HepG2 (cell line): ENCODE results near the gene GABRR2. TPM values are rescaled to one million over a fixed set of nuclear protein-coding genes. Genes with fewer than 3 reads are reported as not detected.

Experiments used
- ATAC-seq: fragments of 200-7000 bp; cut with Tn5 transposase; 3 replicates; pipeline ENCODE4 v1.9.1; 2020; ENCODE audit warnings: mild to moderate bottlenecking, moderate library complexity
- BruUV-seq: library from RNA; stranded (reverse); fragments of 400-500 nt; replicated peaks from 2 replicates; lab custom pipeline; 2021; lab: Mats Ljungman, UMichigan
- CTCF ChIA-PET: fragments of 300-600 bp; formaldehyde crosslinking; extraction: SDS; loops from one replicate; lab custom pipeline; 2021; ENCODE audit warnings: low total read pairs, inconsistent platforms, low intra/inter-chr PET ratio; lab: Yijun Ruan, JAX
- POLR2A ChIA-PET: fragments of 350-600 bp; sonication (Branson Sonifier 250); formaldehyde crosslinking; loops from one replicate; lab custom pipeline; 2020; ENCODE audit warnings: antibody characterized with exemption, inconsistent platforms; lab: Yijun Ruan, JAX
- DNase-seq: peaks from one replicate; pipeline ENCODE4 v3.0.0-alpha.2; 2015; ENCODE audit warnings: low spot score
- FAIRE-seq: peaks from 3 replicates; lab custom pipeline; 2011; peaks lifted over from hg19 to GRCh38; lab: Jason Lieb, UNC
- H2AFZ ChIP-seq: one replicate; pipeline ENCODE4 v1.6.1; 2011; ENCODE audit warnings: low read length, inconsistent platforms
- H3K27ac ChIP-seq: fragments of 300-600 bp; 3 replicates; pipeline ENCODE4 v1.8.0; 2011; ENCODE audit warnings: mixed run types, mild to moderate bottlenecking, mixed read lengths, low read length, inconsistent platforms; ENCODE audit not compliant: insufficient read depth; ENCODE audit errors: extremely low read length
- H3K27me3 ChIP-seq, 2 experiments: fragments of 200-600 bp in 1 of 2; 2 replicates in 1 of 2; 3 replicates in 1 of 2; pipeline versions ENCODE4 v1.6.0 to v1.8.0; 2011; ENCODE audit warnings: low read length in 2 of 2, mild to moderate bottlenecking in 2 of 2, moderate library complexity in 2 of 2, inconsistent platforms in 1 of 2; ENCODE audit not compliant: insufficient read depth in 2 of 2, control insufficient read depth in 1 of 2
- H3K36me3 ChIP-seq, 2 experiments: fragments of 200-600 bp in 1 of 2; replicated peaks in 1 of 2; 2 replicates in 1 of 2; 3 replicates in 1 of 2; pipeline versions ENCODE4 v1.5.1 to v1.8.0; 2011; ENCODE audit warnings: low read length in 2 of 2, inconsistent platforms in 1 of 2; ENCODE audit not compliant: insufficient read depth in 2 of 2, control insufficient read depth in 1 of 2
- H3K4me1 ChIP-seq: 2 replicates; pipeline ENCODE4 v1.5.1; 2012; ENCODE audit warnings: low read length, inconsistent platforms; ENCODE audit not compliant: insufficient read depth
- H3K4me2 ChIP-seq: 2 replicates; pipeline ENCODE4 v1.6.0; 2011; ENCODE audit warnings: low read depth, low read length, inconsistent platforms
- H3K4me3 ChIP-seq, 3 experiments: fragments of 200-600 bp in 1 of 3; sonication (generic), shearing (Covaris generic) in 1 of 3; replicated peaks in 1 of 3; 2 replicates each; pipeline ENCODE4 v1.5.1; 2011 to 2016; ENCODE audit warnings: low read length in 3 of 3, inconsistent platforms in 2 of 3, low read depth in 2 of 3, mild to moderate bottlenecking in 2 of 3, control low read depth in 1 of 3, mixed read lengths in 1 of 3; ENCODE audit not compliant: insufficient read depth in 1 of 3
- H3K79me2 ChIP-seq: one replicate; pipeline ENCODE4 v1.6.1; 2011; ENCODE audit warnings: low read length, inconsistent platforms; ENCODE audit not compliant: insufficient read depth
- H3K9ac ChIP-seq: 2 replicates; pipeline ENCODE4 v1.6.0; 2011; ENCODE audit warnings: mild to moderate bottlenecking, low read depth, low read length, inconsistent platforms; ENCODE audit not compliant: insufficient read depth
- H3K9me3 ChIP-seq: 2 replicates; pipeline ENCODE4 v1.5.1; 2012; ENCODE audit warnings: mild to moderate bottlenecking, low read length
- H4K20me1 ChIP-seq: 2 replicates; pipeline ENCODE4 v1.6.0; 2011; ENCODE audit warnings: inconsistent platforms, mild to moderate bottlenecking, low read length, moderate library complexity; ENCODE audit not compliant: insufficient read depth
- HMG20B ChIP-seq: conservative IDR thresholded peaks from 2 replicates; pipeline ENCODE4 v1.6.1; 2016; ENCODE audit warnings: missing genetic modification reagents, missing compliant biosample characterization
- MATR3 ChIP-seq: sonication (generic); formaldehyde crosslinking; IDR thresholded peaks from 2 replicates; pipeline ENCODE4 v1.4.0; 2020; ENCODE audit warnings: missing genetic modification reagents
- SALL2 ChIP-seq: sonication (generic); formaldehyde crosslinking; IDR thresholded peaks from 2 replicates; pipeline ENCODE4 v1.8.1; 2023; ENCODE audit warnings: mild to moderate bottlenecking, missing genetic modification reagents, inconsistent platforms
- STAG1 ChIP-seq: sonication (generic); formaldehyde crosslinking; IDR thresholded peaks from 2 replicates; pipeline ENCODE4 v1.4.0; 2020; ENCODE audit warnings: missing genetic modification reagents
- ZNF878 ChIP-seq: sonication (generic); formaldehyde crosslinking; IDR thresholded peaks from 2 replicates; pipeline ENCODE4 v1.8.1; 2023; ENCODE audit warnings: mild to moderate bottlenecking, missing genetic modification reagents, moderate library complexity
- WGBS: methylation state at CpG from one replicate; pipeline ENCODE4 v1.1.6; 2017; ENCODE audit warnings: low lambda C conversion rate; 5-methylcytosine and 5-hydroxymethylcytosine counted together
- in situ Hi-C: cut with HindIII; loops from 2 replicates; pipeline ENCODE4 v1.10.0; 2017; ENCODE audit warnings: low pct_unique_long_range_greater_than_20kb; ENCODE audit not compliant: extremely low pct_ligation_motif_present
- intact Hi-C: fragments of 100-400 bp; cut with micrococcal nuclease; formaldehyde crosslinking; loops from one replicate; pipeline ENCODE4 v1.10.0; 2022; ENCODE audit not compliant: unreplicated experiment
- polyA plus RNA-seq, 8 experiments: library from polyadenylated mRNA; depleted of rRNA in 3 of 8; stranded (reverse) in 7 of 8; unstranded in 1 of 8; fragments of >200 nt; fragmentation: Illumina TruSeq in 4 of 8; extraction: Trizol in 4 of 8; gene quantifications; 2 replicates each; pipeline versions ENCODE4 v1.2.1 to v1.2.3, GENCODE V29; 2011 to 2016; ENCODE audit warnings: low read depth in 4 of 8, missing spikeins in 1 of 8, mixed read lengths in 1 of 8; ENCODE audit not compliant: insufficient read depth in 1 of 8
- total RNA-seq, 5 experiments: library from RNA; depleted of rRNA; stranded (reverse); fragments of >200 nt; fragmentation: Illumina TruSeq; extraction: Trizol; gene quantifications; 2 replicates each; pipeline ENCODE4 v1.2.3, GENCODE V29; 2016; ENCODE audit warnings: low read depth in 1 of 5
- TF ChIP-seq, protein P1 (sequence below): sonication (generic); formaldehyde crosslinking; IDR thresholded peaks from 2 replicates; pipeline ENCODE4 v1.5.0; 2020; ENCODE audit warnings: mild to moderate bottlenecking, missing genetic modification reagents, moderate library complexity

GABRR2 gene
- total and polyA plus RNA-seq, 2 of the 13 experiments (the other 11 are each of a cell fraction or from before 2014, with no cell fraction given) = 0.13 TPM; not detected in 1

DNA sequence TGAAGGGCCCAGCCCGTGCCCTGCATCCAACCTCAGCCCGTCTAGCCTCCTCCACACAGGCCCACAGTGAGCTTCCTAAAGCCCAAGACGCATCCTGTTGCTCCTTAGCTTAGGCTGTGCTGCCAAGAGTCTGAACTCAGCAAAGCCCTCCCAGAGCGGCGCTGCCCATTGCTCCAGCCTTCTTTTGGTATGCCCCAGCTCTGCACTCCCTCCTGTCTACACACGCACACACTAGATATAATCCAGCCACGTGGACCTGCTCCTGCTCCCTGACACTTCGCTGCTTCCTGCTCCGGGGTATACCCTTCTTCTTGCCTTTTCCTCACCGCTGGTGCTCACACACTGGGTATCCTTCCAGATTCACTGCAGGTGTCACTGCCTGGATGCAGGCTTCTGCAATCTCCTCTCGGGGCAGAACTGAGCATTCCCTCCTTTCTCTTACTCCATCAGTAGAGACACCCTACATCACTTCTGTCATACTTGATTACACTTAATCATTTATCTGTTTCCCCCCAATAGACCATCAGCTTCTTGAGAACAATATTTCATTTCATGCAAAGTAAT, 23.8 kb downstream of the GABRR2 start:
- Histone ChIP-seq H3K36me3 (no peaks in the 10 kb centered on the region), H3K27ac (no peak overlapping the region), H2AFZ (no peak overlapping the region), H3K4me1 (no peaks in the 10 kb centered on the region), H3K9ac (no peak overlapping the region), H3K9me3 (no peaks in the 10 kb centered on the region), H4K20me1 (no peaks in the 10 kb centered on the region), H3K27me3 (peaks cover 1 to 8% of the 10 kb centered on the region in 2 experiments; a peak in 4 of 5 replicates), H3K4me2 (no peak overlapping the region), H3K4me3 (no peak overlapping the region), H3K79me2 (no peaks in the 10 kb centered on the region)
- in situ Hi-C loops (no loop called here), intact Hi-C loops (no loop called here)
- no TSS peak for BruUV-seq
- ATAC-seq = peak; percentile 96
- TF ChIP-seq ZNF878 (no peak), STAG1 (CRISPR knock-in tag) (peak; percentile 7; the same call in 1 of the 2 replicates), HMG20B (no peak)
- TF ChIP-seq, protein P1, sequence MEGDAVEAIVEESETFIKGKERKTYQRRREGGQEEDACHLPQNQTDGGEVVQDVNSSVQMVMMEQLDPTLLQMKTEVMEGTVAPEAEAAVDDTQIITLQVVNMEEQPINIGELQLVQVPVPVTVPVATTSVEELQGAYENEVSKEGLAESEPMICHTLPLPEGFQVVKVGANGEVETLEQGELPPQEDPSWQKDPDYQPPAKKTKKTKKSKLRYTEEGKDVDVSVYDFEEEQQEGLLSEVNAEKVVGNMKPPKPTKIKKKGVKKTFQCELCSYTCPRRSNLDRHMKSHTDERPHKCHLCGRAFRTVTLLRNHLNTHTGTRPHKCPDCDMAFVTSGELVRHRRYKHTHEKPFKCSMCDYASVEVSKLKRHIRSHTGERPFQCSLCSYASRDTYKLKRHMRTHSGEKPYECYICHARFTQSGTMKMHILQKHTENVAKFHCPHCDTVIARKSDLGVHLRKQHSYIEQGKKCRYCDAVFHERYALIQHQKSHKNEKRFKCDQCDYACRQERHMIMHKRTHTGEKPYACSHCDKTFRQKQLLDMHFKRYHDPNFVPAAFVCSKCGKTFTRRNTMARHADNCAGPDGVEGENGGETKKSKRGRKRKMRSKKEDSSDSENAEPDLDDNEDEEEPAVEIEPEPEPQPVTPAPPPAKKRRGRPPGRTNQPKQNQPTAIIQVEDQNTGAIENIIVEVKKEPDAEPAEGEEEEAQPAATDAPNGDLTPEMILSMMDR (CRISPR knock-in tag) = peak; percentile 57
- TF ChIP-seq, all 625 proteins: peak for 2
- 10% methylated on average over 8 of the region's 11 CpGs for WGBS
- POLR2A ChIA-PET = no interaction called here
- FAIRE-seq = peak; percentile 60
- peak; percentile 20 for DNase-seq
- CTCF ChIA-PET = no interaction called here

DNA sequence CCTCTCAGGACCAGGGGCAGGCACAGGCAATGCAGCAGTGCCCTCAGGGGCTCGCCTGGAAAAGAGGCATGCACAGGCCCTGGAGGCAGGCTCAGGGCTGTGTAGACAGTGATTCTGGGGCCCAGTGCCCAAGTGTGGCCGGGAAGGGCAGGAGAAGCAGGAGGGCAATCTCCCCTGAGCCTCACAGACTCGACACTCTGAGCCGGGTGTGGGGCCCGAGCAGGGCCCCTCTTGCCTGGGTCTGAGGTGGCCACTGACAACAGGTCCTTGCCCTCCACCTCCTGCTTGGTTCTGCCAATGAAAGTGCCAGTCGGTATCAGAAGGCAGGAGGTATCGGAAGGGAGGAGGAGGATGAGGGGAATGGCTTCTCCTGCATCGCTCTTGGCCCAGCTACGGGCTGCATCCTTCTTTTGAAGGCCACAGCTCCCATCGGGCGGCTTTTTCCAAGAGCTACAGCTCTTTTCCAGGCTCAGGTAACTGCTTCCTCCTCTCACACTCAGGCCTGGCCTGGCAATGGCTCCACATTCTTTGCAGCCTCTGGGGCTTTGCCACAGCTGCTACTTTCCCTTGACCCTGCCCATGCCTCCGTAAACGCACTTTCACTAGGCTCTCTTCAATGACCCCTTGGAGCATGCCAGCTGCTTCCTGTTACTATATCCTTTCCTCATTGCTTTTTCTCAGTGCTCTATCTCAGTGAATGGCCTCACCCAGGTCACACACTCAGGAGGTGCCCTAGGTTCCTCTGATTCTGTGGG, 24.5 kb downstream of the GABRR2 start:
- POLR2A ChIA-PET = no interaction called here
- Histone ChIP-seq H2AFZ (no peak overlapping the region), H3K36me3 (no peaks in the 10 kb centered on the region), H3K4me1 (no peaks in the 10 kb centered on the region), H3K9ac (no peak overlapping the region), H4K20me1 (no peaks in the 10 kb centered on the region), H3K79me2 (no peaks in the 10 kb centered on the region), H3K9me3 (no peaks in the 10 kb centered on the region), H3K4me2 (no peak overlapping the region), H3K4me3 (no peak overlapping the region), H3K27ac (no peak overlapping the region), H3K27me3 (peaks cover 1 to 14% of the 10 kb centered on the region in 2 experiments; a peak in 4 of 5 replicates)
- FAIRE-seq (no peak), DNase-seq (no peak), ATAC-seq (peak; percentile 19; the same call in 1 of the 3 replicates)
- CTCF ChIA-PET = no interaction called here
- WGBS = 38% methylated on average over 8 of the region's 13 CpGs
- intact Hi-C loops = no loop called here
- in situ Hi-C loops = no loop called here
- no TSS peak for BruUV-seq
- TF ChIP-seq SALL2 = no peak
- TF ChIP-seq MATR3 (CRISPR knock-in tag) = no peak
